H7 (cell line): ENCODE measurements around the gene GABBR2. TPM values are rescaled to one million over a fixed set of nuclear protein-coding genes. Genes with fewer than 3 reads are reported as not detected.
A peak's percentile ranks its signal among the peaks of the same experiment; 100 is the strongest.

Experiments used
- DNase-seq: peaks from one replicate; pipeline ENCODE4 v3.0.0; 2012
- H3K27me3 ChIP-seq: 2 replicates; pipeline ENCODE4 v1.6.0; 2011; ENCODE audit warnings: mild to moderate bottlenecking, low read length; ENCODE audit not compliant: control insufficient read depth, insufficient read depth
- H3K36me3 ChIP-seq: replicated peaks from 2 replicates; pipeline ENCODE4 v1.5.1; 2011; ENCODE audit warnings: low read length; ENCODE audit not compliant: control insufficient read depth, insufficient read depth
- H3K4me3 ChIP-seq: 2 replicates; pipeline ENCODE4 v1.5.1; 2011; ENCODE audit warnings: low read depth, mild to moderate bottlenecking, control low read depth, low read length, moderate library complexity; ENCODE audit not compliant: insufficient read depth
- total RNA-seq: library from RNA; depleted of rRNA; stranded (reverse); fragments of >200 nt; shearing (Covaris generic); gene quantifications from 2 replicates; pipeline ENCODE4 v1.2.3, GENCODE V29; 2014

GABBR2 gene
- total RNA-seq, 1 experiment from 2014 or later: 0.66 TPM

DNA sequence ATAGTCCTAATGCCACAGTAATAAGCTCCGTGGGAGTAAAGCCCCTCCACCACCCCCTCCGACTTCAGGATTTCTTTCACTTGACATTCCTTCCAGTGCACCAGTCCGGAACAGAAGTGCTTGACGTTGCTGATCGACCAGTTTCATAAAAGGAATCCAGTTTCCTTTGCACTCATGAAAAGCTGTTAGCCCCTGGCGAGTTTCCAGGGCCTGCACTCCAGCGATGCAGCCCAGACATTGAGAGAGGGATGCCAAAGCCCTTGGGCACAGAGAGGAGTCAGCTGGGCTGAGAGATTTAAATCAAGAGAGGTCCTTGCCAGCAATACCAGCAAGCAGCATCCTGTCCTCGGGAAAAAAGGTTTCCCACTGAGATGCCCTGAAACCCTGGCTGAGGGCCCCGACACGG, 170.1 kb downstream of the GABBR2 start:
- Histone ChIP-seq H3K27me3 (no peaks in the 10 kb centered on the region), H3K36me3 (no peaks in the 10 kb centered on the region), H3K4me3 (no peak overlapping the region)
- no peak for DNase-seq

DNA sequence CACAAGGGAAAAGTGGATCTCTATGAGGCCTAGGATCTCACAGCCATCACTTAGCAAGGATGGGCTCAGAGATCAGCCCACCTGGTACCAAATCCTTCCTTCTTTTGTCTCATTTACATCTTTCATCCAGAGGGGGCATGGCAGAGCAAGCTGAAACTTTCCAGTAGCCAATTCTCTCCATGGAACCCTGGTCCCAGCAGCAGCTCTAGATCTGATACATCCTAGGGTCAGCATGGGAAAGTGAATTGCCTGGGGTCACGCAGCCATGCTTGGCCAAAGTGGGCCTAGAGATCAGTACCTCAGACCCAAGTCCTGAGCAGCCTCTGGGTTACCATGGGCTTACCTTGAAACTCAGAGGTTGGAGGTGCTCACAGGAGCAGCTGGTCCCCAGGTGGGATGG, 170.5 kb downstream of the GABBR2 start:
- no peak for DNase-seq
- H3K4me3 ChIP-seq: no peak overlapping the region
- no peaks in the 10 kb centered on the region for H3K27me3 ChIP-seq
- H3K36me3 ChIP-seq: no peaks in the 10 kb centered on the region

DNA sequence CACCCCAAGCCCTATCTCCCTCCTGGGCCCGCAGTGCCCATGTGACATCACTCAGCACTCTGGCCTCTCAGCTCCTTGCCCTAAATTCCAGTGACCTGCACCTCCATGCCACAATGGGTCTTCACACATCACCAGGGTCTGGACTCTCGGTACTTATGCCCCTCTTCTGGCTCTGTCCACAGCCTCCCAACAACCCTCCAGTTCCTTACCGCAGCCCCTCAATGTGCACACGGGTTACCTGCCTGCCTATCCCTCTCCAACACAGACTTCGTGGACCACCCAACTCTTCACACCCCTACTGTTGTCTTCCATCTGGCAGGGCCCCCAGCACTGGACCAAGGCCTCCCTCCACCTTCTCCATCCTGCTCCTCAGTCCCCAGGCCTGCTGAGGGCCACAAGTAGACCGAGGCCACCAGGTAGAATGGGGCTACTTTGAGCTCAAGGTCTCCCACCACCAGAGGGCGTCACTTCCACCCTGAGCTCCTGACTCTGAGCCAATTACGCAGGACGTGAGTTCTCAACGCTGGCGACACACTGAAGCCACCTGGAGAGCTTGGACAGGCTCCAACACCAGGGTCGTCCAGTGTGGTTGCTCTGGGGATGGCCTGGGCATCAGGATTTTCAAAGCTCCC, 172.1 kb downstream of the GABBR2 start:
- no peaks in the 10 kb centered on the region for H3K27me3 ChIP-seq
- peak; percentile 58 for DNase-seq
- H3K4me3 ChIP-seq: no peak overlapping the region
- no peaks in the 10 kb centered on the region for H3K36me3 ChIP-seq

DNA sequence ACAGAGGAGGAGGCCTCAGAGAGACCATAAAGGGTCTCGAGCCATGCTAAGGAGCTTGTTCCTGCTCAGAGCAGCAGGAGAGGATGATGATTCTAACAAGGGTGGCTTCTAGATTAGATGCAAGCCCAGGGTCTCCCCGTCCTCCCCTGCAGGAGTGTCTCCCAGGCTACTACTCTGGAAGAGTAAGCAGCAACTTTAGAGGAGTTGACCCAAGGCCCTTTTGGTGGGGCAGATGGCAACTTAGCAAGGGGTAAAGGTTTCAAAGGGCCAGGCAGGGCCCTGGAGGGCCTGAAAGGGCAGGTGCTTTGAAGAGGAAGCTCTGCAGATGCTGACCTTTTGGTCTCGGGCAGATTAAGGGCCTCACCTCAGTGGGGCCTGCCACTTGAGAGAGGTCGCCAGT, 174.9 kb downstream of the GABBR2 start:
- H3K4me3 ChIP-seq: no peak overlapping the region
- no peak for DNase-seq

DNA sequence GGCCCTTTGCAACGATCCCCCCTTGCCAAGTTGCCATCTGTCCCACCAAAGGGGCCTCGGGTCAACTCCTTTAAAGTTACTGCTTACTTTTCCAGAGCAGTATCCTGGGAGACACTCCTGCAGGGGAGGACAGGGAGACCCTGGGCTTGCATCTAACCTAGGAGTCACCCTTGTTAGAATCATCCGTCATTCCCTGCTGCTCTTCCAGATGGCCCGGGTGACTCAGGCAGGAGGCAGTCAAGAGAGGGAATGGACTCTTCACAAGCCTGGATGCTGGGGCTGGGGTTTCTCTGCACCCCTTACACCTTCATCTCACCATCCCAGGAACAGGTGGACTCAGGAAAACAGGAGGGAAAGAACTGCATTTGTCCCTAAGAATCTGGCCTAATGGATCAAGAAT, 175.6 kb downstream of the GABBR2 start:
- H3K36me3 ChIP-seq: no peaks in the 10 kb centered on the region
- no peak overlapping the region for H3K4me3 ChIP-seq
- H3K27me3 ChIP-seq: no peaks in the 10 kb centered on the region
- DNase-seq: no peak

More for the DNA sequence above, 174.9 kb downstream of the GABBR2 start:
- no peaks in the 10 kb centered on the region for H3K27me3 ChIP-seq
- no peaks in the 10 kb centered on the region for H3K36me3 ChIP-seq

DNA sequence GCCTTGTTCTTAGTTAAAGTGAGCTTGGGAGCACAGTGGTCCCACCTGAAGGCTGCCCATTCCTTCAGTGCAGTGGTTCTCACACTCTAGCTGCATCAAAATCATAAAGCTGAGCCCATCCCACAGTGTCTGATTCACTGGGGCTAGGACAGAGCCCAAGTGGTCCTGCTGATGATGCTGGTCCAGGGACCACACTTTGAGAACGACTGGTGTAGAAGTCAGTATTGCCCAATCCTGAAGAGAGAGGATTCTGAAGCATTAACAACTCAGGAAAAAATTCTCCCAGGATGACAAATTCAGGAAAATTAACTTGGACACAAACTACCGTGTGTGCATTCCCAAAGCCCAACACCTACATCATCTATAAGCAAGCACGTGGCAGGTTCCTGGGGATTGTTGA, 176.2 kb downstream of the GABBR2 start:
- Histone ChIP-seq H3K27me3 (no peaks in the 10 kb centered on the region), H3K4me3 (no peak overlapping the region), H3K36me3 (no peaks in the 10 kb centered on the region)
- DNase-seq: no peak

DNA sequence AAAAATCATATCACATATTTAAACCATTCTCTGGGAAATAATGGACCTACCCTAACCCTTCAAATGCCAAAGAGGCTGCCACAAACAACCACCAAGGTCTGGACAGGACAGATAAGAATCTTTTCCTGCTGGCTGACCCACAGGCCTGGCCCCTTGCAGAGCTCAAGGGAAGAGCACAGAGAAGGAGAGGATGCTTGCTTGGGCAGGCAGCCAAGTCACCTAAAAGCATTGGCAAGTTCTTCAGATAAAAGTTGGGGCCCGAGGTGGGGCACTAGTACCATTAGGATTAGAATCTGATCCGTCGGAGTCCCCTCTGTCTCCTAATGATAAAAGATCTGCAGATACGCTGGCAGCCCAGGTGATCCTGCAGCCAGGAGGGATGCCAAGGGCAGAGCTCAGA, 176.6 kb downstream of the GABBR2 start:
- DNase-seq: no peak
- Histone ChIP-seq H3K27me3 (no peaks in the 10 kb centered on the region), H3K36me3 (no peaks in the 10 kb centered on the region), H3K4me3 (no peak overlapping the region)

DNA sequence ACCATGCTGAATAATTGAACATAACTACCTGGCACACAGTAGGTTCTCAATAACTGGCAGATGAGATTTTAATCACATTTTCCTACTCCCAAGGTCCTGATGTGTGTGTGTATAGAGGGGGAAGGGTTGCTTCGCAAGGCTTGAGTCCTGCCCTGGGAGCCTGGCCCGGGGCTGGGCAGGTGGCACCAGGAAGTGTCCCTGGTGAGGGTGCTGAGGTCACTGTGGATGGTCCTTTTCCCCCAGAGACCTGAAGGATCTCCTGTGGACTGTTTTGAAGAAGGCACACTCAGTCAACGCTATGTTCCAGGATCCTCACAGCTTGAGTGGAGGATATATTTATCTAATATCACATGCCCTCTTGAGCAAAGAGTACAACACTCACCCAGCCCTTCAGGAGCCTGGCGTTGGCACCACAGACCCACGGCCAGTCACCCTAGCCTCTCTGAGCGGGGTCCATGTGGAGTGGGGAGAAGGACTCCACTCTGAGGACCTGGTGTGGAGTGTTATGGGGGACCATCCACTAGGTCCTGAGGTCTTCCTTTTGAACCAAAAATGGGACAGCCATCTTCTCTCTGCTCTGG, 177.8 kb downstream of the GABBR2 start:
- no peak for DNase-seq
- H3K4me3 ChIP-seq: no peak overlapping the region
- H3K27me3 ChIP-seq: no peaks in the 10 kb centered on the region
- H3K36me3 ChIP-seq: no peaks in the 10 kb centered on the region

DNA sequence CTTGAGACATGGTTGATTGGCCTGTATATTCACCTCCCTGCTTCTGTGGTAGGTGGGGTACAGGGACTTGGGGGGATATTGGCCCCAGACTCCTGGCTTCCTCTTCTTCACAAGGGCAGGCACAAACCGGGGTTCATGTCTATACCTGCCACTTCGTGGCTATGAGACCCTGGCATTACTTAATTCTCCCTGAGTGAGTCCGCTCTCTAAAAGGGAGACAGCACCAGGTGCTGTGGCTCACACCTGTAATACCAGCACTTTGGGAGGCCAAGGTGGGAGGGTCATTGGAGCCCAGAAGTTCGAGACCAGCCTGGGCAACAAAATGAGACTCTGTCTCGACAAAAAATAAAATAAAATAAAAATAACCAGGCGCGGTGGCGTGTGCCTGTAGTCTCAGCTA, 178.5 kb downstream of the GABBR2 start:
- DNase-seq: no peak
- Histone ChIP-seq H3K27me3 (no peaks in the 10 kb centered on the region), H3K4me3 (no peak overlapping the region), H3K36me3 (no peaks in the 10 kb centered on the region)

DNA sequence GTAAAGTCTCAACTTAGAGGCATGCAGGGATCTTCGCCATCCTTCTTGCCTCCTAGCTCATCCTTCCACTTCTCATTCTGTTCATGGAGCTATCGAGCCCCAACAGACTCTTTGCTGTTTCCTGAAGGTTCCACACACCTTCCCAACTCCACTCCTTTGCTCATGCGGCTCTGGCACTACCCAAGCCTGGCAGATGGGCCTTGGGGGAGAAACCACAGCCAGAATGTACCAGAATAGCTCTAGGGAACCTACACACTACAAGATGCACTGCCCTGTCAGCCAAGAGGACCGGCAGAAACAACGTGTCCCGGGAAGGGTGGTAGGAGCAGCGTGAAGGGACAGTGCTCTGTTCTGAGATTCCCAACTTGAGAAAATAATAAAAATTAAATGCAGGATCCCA, 178.9 kb downstream of the GABBR2 start:
- H3K4me3 ChIP-seq: no peak overlapping the region
- no peaks in the 10 kb centered on the region for H3K36me3 ChIP-seq
- H3K27me3 ChIP-seq: no peaks in the 10 kb centered on the region
- no peak for DNase-seq

DNA sequence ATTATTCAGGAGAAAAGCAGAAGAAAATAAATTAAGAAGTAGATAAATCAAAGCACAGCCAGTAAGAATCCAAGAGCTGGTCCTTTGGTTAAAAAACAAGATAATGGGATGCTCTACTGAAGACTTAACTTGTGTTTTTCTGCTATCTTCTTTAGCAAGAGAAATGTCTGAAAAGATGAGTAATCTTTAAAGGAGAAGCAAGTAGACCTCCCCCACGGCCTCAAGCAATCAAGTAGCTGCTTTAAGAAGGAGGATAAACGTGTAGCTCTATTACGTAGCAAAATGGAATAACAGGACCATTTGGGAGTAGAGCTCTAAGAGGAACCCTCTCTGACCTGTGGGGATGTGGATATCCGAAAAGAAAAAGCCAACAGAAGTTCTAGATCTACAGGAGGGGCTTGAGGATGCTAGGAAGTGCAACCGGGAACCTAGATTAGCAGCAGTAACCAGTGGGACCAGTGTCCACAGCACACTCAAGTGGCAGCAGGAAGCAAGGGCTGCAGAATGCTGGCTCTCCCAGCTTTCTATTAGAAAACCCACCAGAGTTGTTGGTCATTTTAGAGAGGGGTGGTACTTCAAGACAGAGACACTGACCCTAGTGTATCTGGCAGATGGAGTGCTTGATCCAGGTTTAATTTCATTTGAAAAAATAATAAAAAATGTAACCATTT, 185.4 kb downstream of the GABBR2 start:
- no peaks in the 10 kb centered on the region for H3K36me3 ChIP-seq
- no peaks in the 10 kb centered on the region for H3K27me3 ChIP-seq
- H3K4me3 ChIP-seq: no peak overlapping the region
- DNase-seq: peak; percentile 69

DNA sequence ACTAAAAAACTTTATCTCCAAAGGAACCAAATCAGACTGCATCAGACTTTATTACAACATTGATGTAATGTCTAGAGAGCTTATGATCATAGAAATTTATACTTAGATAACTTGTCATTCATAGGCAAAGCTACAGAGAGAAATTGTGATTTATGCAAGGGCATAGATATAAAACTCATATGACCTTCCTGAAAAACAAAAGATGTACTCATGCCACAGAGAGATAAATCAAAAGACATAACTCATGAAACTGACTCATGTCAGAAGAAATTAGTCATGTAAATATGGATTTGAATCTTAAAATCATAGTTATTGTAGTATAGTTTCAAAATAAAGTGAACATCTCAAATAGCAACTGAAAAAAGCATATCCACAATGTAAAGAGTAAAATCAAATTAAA, 186.2 kb downstream of the GABBR2 start:
- no peaks in the 10 kb centered on the region for H3K36me3 ChIP-seq
- no peak overlapping the region for H3K4me3 ChIP-seq
- DNase-seq: no peak
- H3K27me3 ChIP-seq: no peaks in the 10 kb centered on the region

DNA sequence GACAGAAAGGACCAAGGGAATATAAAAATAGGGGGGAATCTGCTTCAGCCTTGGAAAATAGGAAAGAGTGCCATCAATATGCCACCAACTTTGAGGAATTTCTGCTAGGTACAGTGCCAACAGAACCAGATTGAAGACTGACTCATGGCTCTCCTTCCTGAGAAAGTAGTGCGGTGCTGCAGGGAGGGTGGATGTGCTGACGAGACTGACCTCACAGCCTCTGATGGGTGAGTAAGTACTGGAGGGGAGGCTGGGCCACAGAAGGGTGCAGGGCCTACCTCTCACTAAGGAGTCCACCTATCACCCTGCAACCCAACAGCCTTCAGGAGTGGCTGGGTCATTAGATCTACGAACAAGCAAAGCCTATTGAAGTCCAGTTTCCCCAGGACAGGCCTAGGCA, 187.6 kb downstream of the GABBR2 start:
- H3K36me3 ChIP-seq: no peaks in the 10 kb centered on the region
- no peak overlapping the region for H3K4me3 ChIP-seq
- no peaks in the 10 kb centered on the region for H3K27me3 ChIP-seq
- DNase-seq: no peak

DNA sequence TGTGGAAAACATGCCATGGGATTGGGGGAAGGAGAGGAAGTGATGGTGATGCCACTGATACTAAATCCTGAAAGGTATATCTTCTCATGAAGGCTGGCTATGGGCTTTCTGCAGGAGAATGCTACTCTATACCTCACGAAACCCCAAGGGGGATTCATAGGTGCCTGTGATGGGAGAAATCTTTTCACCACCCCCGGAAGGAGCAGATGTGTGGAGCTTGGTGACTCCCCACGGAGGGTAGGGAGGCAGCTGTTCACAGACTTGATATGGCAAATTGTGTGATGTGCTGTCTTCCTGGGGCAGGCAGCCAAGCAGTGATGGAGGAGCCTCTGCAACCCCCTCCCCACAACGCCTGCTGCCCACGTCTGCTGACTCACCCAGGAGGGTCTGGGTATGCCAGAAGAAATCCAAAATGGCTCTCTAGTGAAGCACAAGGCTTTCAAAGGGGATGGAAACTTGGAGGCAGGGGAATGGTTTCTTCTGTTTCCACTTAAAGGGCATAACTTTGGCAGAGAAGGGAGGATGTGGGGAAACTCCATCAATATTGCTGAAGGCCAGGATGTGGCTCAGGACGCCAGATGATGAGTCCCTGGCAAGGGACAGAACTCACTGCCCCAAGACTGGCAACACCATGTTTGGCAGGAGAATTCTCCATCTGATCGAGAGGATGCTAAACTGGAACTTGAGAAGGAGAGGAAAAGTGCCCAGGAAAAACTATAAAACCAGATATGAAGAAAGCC, 188.3 kb downstream of the GABBR2 start:
- no peak for DNase-seq
- Histone ChIP-seq H3K4me3 (no peak overlapping the region), H3K36me3 (no peaks in the 10 kb centered on the region), H3K27me3 (no peaks in the 10 kb centered on the region)

DNA sequence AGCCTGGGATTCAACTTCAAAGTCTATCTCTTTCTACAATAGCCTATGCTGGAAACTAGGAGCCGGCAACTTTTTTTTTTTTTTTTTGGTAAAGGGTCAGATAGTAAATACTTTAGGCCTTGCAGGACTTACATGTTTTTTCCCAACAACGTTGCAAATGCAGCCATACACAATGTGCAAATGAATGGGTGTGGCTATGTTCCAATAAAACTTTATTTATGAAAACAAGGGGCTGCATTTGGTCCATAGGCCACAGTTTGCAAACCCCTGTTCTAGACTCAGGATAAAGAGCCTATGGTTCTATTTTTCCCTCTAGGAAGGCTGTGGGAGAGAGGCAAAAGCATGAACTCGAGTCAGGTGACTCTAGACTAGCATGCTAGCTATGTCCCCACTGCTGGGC, 189.1 kb downstream of the GABBR2 start:
- H3K4me3 ChIP-seq: no peak overlapping the region
- H3K27me3 ChIP-seq: no peaks in the 10 kb centered on the region
- no peak for DNase-seq
- H3K36me3 ChIP-seq: no peaks in the 10 kb centered on the region
